ENCODE results near the gene ZNF433. TPM values are rescaled to one million over a fixed set of nuclear protein-coding genes. Genes with fewer than 3 reads are reported as not detected.

The ZNF433 gene
- total RNA-seq, result 3.4 and 4.5 TPM in 2 replicates

DNA sequence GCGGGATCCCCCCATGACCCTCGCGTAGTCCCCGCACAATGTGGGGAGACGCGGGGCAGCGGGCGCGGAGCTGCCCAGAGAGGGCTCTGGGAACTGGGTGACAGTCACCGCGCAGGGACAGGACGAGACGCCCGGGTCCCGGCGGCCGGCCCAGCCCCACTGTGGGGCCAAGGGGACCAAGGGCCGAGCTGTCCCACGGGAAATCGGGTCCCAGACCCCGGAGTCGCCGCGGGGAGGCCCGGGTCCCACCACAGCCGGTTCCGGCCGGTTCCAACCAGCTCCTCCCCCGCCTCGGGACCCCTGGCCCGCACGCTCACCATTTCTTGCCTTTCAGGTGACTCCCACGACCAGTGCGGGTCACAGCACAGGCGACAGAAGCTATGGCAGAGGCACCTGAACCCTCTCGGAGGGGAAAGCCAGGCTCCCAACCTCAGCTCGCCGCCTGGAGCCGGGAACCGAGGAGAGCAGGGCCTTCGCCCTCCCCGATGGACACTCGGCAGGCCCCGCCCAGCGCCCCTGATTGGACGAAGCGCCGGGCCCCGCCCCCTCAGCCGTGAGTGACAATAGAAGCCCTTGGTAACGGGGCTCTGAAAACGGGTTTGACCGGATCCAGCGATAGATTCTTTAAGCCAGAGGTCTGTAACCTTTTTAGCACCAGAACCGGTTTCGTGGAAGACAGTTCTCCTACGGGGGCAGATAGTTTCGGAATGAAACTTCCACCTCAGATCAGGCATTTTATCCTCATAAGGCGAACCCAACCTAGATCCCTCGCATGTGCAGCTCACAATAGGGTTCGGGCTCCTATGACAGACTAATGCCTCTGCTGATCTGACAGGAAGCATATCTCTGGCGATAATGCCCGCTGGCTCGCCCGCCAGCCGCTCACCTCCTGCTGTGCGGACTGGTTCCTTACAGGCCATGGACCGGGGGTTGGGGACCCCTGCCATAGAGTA lies at the start of gene ZNF433:
Gene ZNF433 (minus strand): TSS at position 460 of the 953 bp plus-strand sequence. CDS start 140 bp downstream, at position 320.

DNA sequence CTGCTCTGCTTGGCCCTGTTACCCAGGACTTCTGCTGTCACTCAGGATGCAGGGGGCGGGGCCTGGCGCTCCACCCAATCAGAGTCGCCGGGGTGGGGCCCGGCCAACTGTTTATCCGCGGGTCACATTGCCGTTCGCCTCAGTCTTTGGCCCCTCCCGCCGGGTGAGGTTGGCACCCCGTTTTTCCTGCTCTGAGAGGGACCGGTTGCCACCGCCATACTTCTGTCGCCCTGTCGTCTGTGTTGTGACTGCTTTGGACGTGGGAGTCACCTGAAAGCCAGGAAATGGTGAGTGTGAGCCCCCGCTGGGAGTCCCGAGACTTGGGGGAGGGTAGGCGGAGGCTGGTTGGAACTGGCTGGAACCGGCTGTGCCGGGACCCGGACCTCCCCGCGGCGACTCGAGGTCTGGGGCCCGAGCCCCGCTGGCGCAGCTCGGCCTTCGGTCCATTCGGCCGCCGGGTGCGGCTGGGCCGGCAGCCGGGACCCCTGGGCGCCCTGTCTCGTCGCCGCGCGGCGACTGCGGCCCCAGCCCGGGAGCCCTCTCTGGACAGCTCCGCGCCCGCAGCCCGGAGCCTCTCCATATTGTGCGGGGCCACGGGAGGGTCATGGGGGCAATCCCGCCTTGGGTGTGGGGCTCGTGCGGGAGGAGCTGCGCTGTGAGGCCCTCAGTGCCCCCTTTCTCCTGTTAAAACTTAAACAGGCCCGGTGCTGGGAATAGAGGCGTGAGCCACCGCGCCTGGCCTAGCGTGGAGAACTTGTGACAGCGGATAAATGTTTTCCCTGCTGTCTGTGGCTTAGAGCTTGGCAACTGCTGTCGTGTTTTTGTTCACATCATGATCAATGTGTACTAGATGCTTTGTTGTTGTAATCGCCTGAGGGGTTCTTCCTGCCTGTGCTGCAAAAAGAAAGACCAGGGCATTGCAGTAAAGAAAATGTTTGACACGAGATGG lies 29.4 kb upstream of the ZNF433 start, which contains the start of gene ZNF844:
Gene ZNF844 (plus strand): TSS at position 142 of the 949 bp plus-strand sequence. CDS start 143 bp downstream, at position 285.

DNA sequence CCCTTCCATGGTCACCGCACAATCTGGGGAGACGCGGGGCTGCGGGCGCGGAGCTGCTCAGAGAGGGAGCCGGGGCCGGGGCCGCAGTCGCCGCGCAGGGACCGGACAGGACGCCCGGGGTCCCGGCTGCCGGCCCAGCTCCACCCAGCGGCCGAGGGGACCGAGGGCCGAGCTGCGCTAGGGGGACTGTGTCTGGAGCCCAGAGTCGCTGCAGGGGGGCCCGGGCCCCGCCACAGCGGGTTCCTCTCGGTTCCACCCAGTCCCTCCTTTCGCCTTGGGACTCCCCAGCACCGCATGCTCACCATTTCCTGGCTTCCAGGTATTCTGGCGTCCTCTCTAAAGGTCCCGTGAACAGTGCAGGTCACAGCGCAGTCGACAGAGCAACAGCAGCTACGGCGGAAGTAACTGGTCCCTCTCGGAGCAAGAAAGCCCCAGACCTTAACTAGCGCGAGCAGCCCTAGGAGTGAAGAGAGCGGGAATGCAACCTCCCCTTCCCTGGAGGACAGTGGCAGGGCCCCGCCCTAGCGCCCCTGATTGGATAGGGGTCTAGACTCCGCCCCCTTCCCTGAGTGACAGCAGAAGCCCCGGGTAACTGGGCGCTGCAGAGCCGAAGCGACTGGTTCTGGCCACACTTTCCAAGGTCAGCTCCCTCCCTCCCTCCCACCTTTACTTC lies 17.2 kb upstream of the ZNF433 start, which contains the start of gene ZNF878:
Gene ZNF878 (minus strand): TSS at position 465 of the 673 bp plus-strand sequence. CDS start 160 bp downstream, at position 305.

DNA sequence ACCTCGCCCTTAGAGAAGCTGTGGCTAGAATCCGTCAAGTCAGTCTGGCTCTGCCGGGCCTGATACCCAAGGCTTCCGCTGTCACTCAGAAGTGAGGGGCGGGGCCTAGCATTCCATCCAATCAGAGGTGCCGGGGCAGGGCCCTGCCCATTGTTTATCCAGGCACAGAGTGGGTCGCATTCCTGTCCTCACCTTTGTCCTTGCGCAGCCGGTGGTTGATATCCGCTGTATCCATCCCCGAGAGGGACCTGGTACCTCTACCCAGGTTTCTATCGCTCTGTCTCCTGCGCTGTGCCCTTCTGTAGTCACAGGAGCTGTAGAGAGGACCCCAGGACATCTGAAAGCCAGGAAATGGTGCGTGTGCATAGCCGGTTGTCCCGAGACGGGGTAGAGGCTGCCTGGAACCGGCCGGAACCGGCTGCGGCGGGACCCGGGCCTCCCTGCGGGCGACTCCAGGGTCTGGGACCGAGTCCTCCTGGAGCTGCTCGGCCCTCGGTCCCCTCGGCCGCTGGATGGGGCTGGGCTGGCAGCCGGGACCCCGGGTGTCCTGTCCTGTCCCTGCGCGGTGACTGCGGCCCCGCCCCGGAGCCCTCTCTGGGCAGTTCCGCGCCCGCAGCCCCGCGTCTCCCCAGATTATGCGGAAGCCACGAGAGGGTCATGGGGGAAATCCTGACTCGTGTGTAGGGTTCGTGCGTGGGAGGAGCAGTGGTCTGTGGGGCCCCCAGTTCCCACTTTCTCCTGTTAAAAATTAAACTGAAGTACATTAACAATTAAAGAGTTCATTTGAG lies 70.4 kb downstream of the ZNF433 start, which contains the start of gene ZNF763:
Gene ZNF763 (plus strand): TSS at position 183 of the 788 bp plus-strand sequence. CDS start 169 bp downstream, at position 352.

Other genes starting within 250 kb of the ZNF433 start
- 3.0 and 4.4 TPM in 2 replicates for gene ZNF491, start 237.2 kb downstream of the ZNF433 start, total RNA-seq
- gene ZNF440, start 221.4 kb downstream of the ZNF433 start, total RNA-seq, result 7.7 and 8.7 TPM in 2 replicates
- gene ZNF439, start 187.0 kb downstream of the ZNF433 start, total RNA-seq, result 6.5 and 7.5 TPM in 2 replicates
- gene ZNF69, start 147.9 kb downstream of the ZNF433 start, total RNA-seq, result 5.2 and 7.1 TPM in 2 replicates
- 6.4 and 7.0 TPM in 2 replicates for gene ZNF700, start 110.6 kb downstream of the ZNF433 start, total RNA-seq
- gene ZNF763, start 70.6 kb downstream of the ZNF433 start, total RNA-seq, result 1.1 and 1.7 TPM in 2 replicates
- 0.07 and 0.20 TPM in 2 replicates for gene ZNF878, start 17.3 kb upstream of the ZNF433 start, total RNA-seq
- gene ZNF844, start 29.1 kb upstream of the ZNF433 start, total RNA-seq, result 8.8 and 11.3 TPM in 2 replicates
- gene ZNF20, start 104.7 kb upstream of the ZNF433 start, total RNA-seq, result 4.6 and 5.5 TPM in 2 replicates
- 9.2 and 9.3 TPM in 2 replicates for gene ZNF625, start 121.1 kb upstream of the ZNF433 start, total RNA-seq
- 6.6 and 7.4 TPM in 2 replicates for gene ZNF136, start 127.4 kb upstream of the ZNF433 start, total RNA-seq